CD4-positive, alpha-beta T cell treated with Interleukin-6 for 4 hours (primary cell): ENCODE data around the gene STX10.
A peak's percentile ranks its signal among the peaks of the same experiment; 100 is the strongest.

Source experiments
- DNase-seq: peaks from one replicate; pipeline ENCODE4 v3.0.0-alpha.2; 2020; ENCODE audit warnings: mixed read lengths

STX10 gene

DNA sequence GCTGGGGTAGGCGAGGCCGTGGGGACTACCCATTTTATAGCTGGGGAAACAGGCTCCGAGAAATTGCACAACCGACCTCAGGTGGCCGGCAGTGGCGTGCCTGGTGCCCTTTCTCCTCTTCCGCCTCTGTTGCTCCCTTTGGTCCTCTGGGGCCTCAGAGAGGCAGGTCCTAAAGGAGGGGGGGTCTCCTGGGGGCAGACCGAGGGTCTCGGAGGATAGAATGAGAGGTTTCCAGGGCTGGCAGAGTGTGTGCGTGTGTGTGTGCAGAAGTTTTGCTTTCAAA is 11.3 kb downstream of the STX10 start:
- no peak for DNase-seq

- DNase-seq: no peak
Measured at GRCh38 chr19:13138171-13138915, 11.8 kb downstream of the STX10 start.

- DNase-seq: no peak
Measured at GRCh38 chr19:13137290-13137794, 12.8 kb downstream of the STX10 start.

DNA sequence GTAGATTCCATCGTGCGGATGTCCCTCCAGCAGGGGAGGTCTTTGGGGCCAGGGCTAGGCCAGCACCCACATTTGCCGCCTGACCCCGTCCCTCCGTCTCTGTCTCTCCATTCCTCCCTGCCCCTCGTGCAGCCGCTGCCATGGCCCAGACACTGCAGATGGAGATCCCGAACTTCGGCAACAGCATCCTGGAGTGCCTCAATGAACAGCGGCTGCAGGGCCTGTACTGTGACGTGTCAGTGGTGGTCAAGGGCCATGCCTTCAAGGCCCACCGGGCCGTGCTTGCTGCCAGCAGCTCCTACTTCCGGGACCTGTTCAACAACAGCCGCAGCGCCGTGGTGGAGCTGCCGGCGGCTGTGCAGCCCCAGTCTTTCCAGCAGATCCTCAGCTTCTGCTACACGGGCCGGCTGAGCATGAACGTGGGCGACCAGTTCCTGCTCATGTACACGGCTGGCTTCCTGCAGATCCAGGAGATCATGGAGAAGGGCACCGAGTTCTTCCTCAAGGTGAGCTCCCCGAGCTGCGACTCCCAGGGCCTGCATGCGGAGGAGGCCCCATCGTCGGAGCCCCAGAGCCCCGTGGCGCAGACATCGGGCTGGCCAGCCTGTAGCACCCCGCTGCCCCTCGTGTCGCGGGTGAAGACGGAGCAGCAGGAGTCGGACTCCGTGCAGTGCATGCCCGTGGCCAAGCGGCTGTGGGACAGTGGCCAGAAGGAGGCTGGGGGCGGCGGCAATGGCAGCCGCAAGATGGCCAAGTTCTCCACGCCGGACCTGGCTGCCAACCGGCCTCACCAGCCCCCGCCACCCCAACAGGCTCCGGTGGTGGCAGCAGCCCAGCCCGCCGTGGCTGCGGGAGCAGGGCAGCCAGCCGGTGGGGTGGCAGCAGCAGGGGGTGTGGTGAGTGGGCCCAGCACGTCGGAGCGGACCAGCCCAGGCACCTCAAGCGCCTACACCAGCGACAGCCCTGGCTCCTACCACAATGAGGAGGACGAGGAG is 14.8 kb downstream of the STX10 start:
- no peak for DNase-seq

GRCh38 chr19:13134626-13135025 is 15.5 kb downstream of the STX10 start:
- no peak for DNase-seq

- no peak for DNase-seq
Measured at GRCh38 chr19:13133241-13133870, 16.8 kb downstream of the STX10 start.

GRCh38 chr19:13132471-13133180 is 17.5 kb downstream of the STX10 start:
- DNase-seq: peak; percentile 41

DNA sequence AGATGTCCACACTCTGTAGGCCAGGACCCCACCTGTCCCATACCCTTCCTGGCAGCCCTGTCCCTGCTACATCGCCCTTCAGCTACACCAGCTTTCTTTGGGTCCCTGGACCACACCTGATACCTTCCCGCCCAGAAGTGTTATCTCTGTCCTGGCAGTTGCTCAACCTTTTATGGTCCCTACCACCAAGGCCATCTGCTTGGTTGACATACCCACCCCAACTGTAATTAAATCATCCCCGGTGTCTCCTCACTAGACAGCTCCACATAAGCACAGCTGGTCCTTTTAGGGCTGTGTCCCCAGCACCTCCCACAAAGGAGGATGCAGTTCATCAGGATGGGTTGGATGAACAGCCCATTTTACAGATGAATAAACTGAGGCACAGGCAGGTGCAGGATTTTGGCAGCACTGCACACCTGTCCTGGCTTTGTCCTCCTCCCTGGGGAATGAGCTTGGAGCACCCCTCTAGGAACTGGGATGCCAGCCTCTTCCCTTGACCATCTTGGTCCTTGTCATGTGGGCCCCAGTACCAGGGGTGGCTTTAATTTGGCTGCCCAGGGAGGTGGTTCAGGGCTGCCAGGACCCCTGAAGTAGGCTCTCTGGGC is 19.2 kb downstream of the STX10 start:
- no peak for DNase-seq

DNA sequence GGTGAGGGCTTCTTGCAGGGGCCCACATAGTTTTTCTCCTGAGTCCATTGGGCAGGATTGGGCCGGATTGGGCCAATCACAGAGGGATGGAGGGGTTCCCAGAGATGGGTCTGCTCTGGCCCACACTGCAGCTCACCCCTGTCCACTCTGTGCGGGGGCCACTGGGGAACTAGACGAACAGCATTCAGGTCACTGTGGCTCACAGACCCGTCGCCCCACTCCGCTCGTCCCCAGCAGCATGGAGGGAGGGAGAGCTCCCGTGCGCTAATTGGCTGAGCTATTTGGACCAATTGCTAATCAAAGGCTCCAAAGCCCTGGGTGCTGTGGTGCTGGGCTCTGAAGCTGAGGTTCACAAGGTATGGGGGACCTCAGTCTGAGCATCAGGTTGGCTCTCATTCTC is 20.8 kb downstream of the STX10 start:
- no peak for DNase-seq

- no peak for DNase-seq
Measured at GRCh38 chr19:13128583-13128982, 21.6 kb downstream of the STX10 start.

- no peak for DNase-seq
Measured at GRCh38 chr19:13127811-13128575, 22.2 kb downstream of the STX10 start.

- DNase-seq: no peak
Measured at GRCh38 chr19:13127051-13127450, 23.1 kb downstream of the STX10 start.

DNA sequence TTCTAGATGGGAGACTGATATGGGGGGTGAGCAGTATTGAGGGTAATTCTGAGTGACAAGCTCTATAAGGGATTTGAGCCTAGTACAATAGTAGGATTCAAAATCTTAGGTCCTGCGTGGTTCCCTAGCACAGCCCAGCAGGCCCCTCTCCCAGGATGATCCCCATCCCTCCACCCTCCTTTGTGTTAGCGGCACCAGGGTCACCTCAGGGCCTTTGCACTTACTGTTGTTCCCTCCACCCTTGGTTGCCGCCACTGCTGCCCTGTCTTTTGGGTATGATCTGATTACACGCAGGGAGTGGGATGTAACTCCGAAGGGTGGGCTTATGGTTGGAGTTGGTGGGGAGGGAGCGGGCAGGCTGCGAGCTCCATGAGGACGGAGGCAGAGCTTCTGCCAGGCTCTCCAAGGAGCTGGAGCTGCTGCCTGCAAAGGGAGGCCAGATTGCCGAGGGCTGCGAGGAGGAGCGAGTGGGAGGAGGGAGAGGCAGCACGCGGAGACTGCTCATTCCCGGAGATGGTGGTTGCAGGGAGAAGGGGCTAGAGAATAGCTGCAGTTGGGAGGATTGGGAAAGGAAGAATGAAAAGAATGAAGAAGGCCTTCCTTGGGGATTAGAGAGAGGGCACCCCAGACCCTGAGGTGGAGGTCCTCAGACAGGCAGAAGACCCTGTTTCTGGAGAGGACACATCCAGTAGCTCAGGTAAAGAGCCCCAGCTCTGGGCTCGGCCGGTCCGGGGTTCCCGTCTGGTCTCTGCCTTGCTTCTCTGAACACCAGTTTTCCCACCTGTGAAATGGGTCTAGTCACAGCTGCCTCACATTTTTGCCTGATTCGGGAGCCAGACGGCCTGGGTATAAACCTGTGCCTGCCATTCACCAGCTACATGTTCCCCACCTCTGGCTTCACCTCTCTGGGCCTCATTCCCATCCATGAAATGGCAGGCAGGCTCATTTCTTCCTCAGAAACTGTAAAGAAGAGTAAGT is 26.9 kb downstream of the STX10 start:
- no peak for DNase-seq

GRCh38 chr19:13122275-13122878 is 27.8 kb downstream of the STX10 start:
- no peak for DNase-seq

DNA sequence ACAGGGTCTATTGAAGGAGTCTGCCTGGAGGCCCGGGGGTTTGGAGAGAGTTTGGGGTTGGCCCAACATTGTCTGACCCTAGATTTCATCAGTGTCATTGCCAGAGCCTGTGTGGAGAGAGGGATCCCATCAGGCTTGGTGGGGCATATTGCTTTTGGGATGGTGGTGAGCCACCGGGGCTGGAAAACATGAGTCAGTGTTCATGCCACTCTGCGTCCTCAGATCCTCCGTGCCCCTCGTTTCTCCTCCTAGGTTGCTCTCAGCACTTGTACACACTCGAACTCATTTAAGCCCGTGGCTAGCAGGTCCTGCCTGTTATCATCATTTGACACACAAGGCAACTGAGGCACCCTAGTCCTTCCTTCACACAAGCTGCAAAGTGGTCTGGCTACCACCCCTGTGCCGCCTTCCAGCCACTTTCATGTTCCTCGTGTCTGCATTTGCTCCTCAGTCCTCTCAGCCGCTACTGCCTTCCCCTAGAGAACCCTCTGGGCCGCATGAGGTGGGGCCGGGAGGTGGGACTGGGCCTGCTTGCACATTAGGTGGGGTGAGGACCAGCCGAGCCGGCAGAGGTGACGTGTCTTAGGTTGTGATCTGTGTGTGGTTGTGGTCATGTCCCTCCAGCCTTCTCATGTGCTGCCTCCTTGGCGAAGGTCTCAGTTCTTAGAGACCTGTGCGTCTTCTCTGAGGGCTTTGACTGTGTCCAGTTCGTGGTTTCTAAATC is 28.5 kb downstream of the STX10 start:
- no peak for DNase-seq

GRCh38 chr19:13120817-13121216 is 29.4 kb downstream of the STX10 start:
- no peak for DNase-seq

- DNase-seq: no peak
Measured at GRCh38 chr19:13120031-13120430, 30.1 kb downstream of the STX10 start.

DNA sequence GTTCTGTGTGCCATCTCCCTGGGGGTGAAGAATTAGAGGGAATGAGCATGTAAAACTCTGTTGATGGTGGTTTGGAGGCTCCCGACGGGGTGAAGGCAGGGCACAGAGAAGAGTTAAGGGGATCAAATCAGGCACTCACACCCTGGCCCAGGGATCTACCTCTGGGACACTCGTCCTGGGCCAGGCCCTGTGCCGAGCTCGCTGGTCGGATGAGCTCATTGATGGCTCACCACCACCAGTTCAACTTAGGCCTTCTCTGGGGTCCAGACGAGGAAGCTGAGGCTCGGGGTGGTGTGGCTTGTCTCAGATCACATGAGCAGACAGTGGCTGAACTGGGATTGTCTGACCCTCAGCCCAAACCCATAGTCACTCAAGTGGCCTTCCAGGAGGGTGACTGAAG is 30.5 kb downstream of the STX10 start:
- no peak for DNase-seq
